ENCODE data around the gene DHDH. TPM values are rescaled to one million over a fixed set of nuclear protein-coding genes. Genes with fewer than 3 reads are reported as not detected.

The DHDH gene
- total RNA-seq, 1 donor from 2014 or later: not detected

DNA sequence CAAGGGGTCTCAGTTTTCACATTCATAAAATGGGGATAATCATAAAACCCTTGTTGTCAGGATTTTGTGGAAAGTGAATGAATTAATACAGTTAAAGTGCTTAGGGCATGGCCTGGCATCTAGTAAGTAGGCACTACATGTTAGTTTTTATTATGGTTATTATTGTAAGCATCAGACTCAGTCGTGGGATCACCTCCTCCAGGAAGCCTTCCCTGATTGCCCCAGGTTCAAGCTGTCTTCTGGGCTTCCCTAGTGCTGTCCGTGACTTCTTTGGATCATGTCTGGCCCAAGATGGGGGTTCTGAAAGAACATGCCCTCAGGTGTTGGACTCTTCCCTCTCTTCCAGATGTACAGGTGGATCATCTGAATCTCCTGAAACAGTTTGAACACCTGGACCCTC is 22.7 kb upstream of the DHDH start:
- DNase-seq: no peak
- TF ChIP-seq, protein P1, sequence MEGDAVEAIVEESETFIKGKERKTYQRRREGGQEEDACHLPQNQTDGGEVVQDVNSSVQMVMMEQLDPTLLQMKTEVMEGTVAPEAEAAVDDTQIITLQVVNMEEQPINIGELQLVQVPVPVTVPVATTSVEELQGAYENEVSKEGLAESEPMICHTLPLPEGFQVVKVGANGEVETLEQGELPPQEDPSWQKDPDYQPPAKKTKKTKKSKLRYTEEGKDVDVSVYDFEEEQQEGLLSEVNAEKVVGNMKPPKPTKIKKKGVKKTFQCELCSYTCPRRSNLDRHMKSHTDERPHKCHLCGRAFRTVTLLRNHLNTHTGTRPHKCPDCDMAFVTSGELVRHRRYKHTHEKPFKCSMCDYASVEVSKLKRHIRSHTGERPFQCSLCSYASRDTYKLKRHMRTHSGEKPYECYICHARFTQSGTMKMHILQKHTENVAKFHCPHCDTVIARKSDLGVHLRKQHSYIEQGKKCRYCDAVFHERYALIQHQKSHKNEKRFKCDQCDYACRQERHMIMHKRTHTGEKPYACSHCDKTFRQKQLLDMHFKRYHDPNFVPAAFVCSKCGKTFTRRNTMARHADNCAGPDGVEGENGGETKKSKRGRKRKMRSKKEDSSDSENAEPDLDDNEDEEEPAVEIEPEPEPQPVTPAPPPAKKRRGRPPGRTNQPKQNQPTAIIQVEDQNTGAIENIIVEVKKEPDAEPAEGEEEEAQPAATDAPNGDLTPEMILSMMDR (IDR thresholded peaks at IDR 0.05): no peak

DNA sequence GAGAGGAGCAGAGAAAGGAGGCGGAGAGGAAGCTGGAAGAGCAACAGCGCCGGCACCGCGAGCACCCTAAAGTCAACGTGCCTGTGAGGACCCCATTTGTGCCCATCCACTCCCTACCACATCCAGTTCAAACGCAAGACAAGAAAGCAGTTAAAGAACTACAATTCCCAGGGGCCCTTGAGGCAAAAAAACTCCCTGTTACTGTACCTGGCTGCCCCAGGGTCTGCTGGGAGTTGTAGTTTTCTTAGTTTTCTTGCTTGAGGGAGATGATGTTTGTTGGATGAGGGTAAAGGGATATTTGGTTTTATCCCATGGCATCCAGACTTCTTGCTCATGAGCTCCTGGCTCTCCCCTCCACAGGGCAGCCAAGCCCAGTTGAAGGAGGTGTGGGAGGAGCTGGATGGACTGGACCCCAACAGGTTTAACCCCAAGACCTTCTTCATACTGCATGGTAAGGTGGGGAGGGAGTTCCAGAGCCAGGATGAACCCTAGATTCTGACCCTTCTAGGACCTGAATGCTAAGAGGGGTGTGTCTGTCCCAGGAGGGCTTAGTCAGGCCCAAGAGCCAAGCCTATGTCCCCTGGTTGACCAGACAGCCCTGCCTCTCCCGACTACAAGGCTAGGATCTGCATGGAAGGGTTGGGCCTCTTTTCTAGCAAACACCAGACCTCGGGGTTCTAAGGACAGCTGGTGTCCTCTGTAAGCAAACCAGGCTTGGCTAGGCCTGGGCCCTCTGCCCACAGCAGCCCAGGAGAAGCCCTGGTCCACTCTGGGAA is 20.2 kb upstream of the DHDH start:
- CTCF ChIA-PET: no interaction called here
- peaks cover 58% of the 10 kb centered on the region for H3K36me3 Mint-ChIP-seq (ENCODE audit: low read depth)
- POLR2A ChIA-PET: no interaction called here

More for the DNA sequence above, 22.7 kb upstream of the DHDH start:
- Mint-ChIP-seq H3K36me3 (ENCODE audit: low read depth) (peaks cover 69% of the 10 kb centered on the region), H3K27me3 (no peaks in the 10 kb centered on the region), H3K9me3 (no peaks in the 10 kb centered on the region), H3K27ac (no peak overlapping the region), H3K4me3 (no peak overlapping the region), H3K4me1 (peaks cover 10% of the 10 kb centered on the region)
- no peak for ATAC-seq (ENCODE audit: low read depth)
- ChIA-PET POLR2A (interaction anchor here (0.6 kb wide), 1 partner anchor 8 kb away, joined by 3 read pairs; no protein-coding TSS in a partner anchor), CTCF (no interaction called here)
- intact Hi-C loops (cut with micrococcal nuclease): no loop called here

DNA sequence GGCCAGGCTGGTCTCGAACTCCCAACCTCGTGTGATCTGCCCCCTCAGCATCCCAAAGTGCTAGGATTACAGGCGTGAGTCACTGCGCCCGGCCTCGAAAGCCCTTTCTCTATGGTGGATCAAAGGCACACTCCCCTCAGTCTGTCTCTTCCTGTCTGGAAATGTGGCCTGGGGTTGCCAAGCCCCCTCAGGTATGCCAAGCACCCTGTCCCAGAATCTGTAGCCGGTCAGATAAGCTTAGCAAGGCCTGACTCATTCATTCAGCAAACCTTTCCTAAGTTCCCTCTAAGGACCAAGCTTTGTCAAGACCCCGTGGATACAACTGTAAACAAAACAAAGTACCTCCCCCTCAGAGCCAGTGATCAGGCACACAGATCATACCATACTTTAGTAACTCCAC is 19.3 kb upstream of the DHDH start:
- H3K4me3 Mint-ChIP-seq: no peak overlapping the region
- DNase-seq: no peak
- TF ChIP-seq, protein P1 (IDR thresholded peaks at IDR 0.05): no peak
- ChIA-PET POLR2A (interaction anchor here (0.7 kb wide), 1 partner anchor 68 kb away, joined by 5 read pairs; no protein-coding TSS in a partner anchor), CTCF (no interaction called here)
- ATAC-seq (ENCODE audit: low read depth): no peak
- intact Hi-C loops (cut with micrococcal nuclease): no loop called here
- H3K27ac Mint-ChIP-seq: no peak overlapping the region
- peaks cover 16% of the 10 kb centered on the region for H3K4me1 Mint-ChIP-seq
- H3K9me3 Mint-ChIP-seq: no peaks in the 10 kb centered on the region
- no peaks in the 10 kb centered on the region for H3K27me3 Mint-ChIP-seq
- peaks cover 61% of the 10 kb centered on the region for H3K36me3 Mint-ChIP-seq (ENCODE audit: low read depth)

More for the DNA sequence above, 20.2 kb upstream of the DHDH start:
- no peaks in the 10 kb centered on the region for H3K9me3 Mint-ChIP-seq
- DNase-seq (no peak), ATAC-seq (ENCODE audit: low read depth) (peak; percentile 60)
- no peaks in the 10 kb centered on the region for H3K27me3 Mint-ChIP-seq
- no peak overlapping the region for H3K27ac Mint-ChIP-seq
- intact Hi-C loops (cut with micrococcal nuclease): no loop called here
- TF ChIP-seq, protein P1 (IDR thresholded peaks at IDR 0.05): no peak
- peaks cover 17% of the 10 kb centered on the region for H3K4me1 Mint-ChIP-seq
- no peak overlapping the region for H3K4me3 Mint-ChIP-seq

DNA sequence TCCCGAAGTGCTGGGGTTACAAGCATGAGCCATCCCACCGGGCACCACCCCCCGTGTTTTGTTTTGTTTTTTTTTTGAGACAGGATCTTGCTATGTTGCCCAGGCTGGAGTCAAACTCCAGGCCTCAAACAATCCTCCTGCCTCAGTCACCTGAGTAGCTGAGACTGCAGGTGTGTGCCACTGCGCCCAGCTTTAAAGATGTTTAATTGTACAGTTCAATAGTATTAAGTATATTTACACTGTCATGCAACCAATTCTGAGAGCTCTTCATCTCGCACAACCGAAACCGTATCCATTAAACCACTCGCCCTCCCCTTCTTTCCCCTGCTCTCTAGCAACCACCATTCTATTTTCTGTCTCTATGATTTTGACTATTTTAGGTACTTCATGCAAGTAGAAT is 17.7 kb upstream of the DHDH start:
- Mint-ChIP-seq H3K9me3 (no peaks in the 10 kb centered on the region), H3K4me3 (no peak overlapping the region), H3K27me3 (no peaks in the 10 kb centered on the region), H3K36me3 (ENCODE audit: low read depth) (peaks cover 55% of the 10 kb centered on the region), H3K27ac (no peak overlapping the region), H3K4me1 (peaks cover 11% of the 10 kb centered on the region)
- ChIA-PET POLR2A (interaction anchor here (0.5 kb wide), 2 partner anchors 16 to 100 kb away, joined by 5 read pairs; no protein-coding TSS in a partner anchor), CTCF (no interaction called here)
- TF ChIP-seq, protein P1 (IDR thresholded peaks at IDR 0.05): no peak
- intact Hi-C loops (cut with micrococcal nuclease): no loop called here
- ATAC-seq (ENCODE audit: low read depth) (no peak), DNase-seq (no peak)

DNA sequence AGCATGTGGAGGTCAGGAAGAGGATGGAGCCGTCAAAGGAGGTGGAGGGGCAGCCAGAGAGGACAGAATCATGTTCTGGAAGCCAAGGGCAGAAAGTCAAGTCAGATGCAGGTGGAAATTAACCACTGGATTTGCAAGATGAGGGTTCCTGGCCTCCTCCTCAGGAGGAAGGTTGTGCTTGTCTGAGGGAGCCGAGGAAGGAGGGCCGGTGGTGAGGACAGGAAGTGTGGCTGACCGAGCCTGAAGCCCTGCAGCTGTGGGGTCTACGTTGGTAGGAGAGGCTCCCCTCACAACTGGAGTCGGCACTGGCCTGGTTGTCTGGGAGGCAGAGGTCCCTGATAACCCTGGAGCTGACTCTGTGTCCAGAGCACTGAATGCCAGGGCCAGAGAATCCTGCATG is 15.4 kb upstream of the DHDH start:
- POLR2A ChIA-PET: interaction anchor here (0.7 to 1.2 kb wide), 2 partner anchors 37 to 49 kb away, joined by 3 to 4 read pairs; partner anchors contain the start of gene BAX

More for the DNA sequence above, 15.4 kb upstream of the DHDH start:
- CTCF ChIA-PET: no interaction called here
- peaks cover 53% of the 10 kb centered on the region for H3K36me3 Mint-ChIP-seq (ENCODE audit: low read depth)
- no peak overlapping the region for H3K4me3 Mint-ChIP-seq
- TF ChIP-seq, protein P1 (IDR thresholded peaks at IDR 0.05): no peak
- DNase-seq (no peak), ATAC-seq (ENCODE audit: low read depth) (no peak)
- H3K27me3 Mint-ChIP-seq: no peaks in the 10 kb centered on the region
- H3K27ac Mint-ChIP-seq: peak overlapping the region; percentile 59
- H3K4me1 Mint-ChIP-seq: peaks cover 11% of the 10 kb centered on the region
- intact Hi-C loops (cut with micrococcal nuclease): no loop called here
- H3K9me3 Mint-ChIP-seq: no peaks in the 10 kb centered on the region

Data from activated B cell treated with CpG ODN at 0.5 μM for 24 hours (primary cell).